HepG2 (cell line): ENCODE measurements around the gene CARMIL3. TPM values are rescaled to one million over a fixed set of nuclear protein-coding genes. Genes with fewer than 3 reads are reported as not detected.

Experiments used
- ATF7 ChIP-seq, 2 experiments: fragments of 450-650 bp in 1 of 2; sonication (generic) in 1 of 2; formaldehyde crosslinking in 1 of 2; IDR thresholded peaks; 2 replicates each; pipeline versions ENCODE4 v1.4.0 to v1.6.1; 2016 to 2020; ENCODE audit warnings: antibody characterized with exemption in 1 of 2, mild to moderate bottlenecking in 1 of 2, missing genetic modification reagents in 1 of 2
- CENPT ChIP-seq: sonication (generic); formaldehyde crosslinking; IDR thresholded peaks from 2 replicates; pipeline ENCODE4 v1.8.0; 2022; ENCODE audit warnings: low read depth, mild to moderate bottlenecking, moderate library complexity, missing genetic modification reagents
- CENPX ChIP-seq: sonication (generic); formaldehyde crosslinking; IDR thresholded peaks from 2 replicates; pipeline ENCODE4 v1.9.0; 2021; ENCODE audit warnings: mild to moderate bottlenecking, missing genetic modification reagents, moderate library complexity
- KDM5B ChIP-seq: sonication (generic); formaldehyde crosslinking; IDR thresholded peaks from 2 replicates; pipeline ENCODE4 v1.4.0; 2020; ENCODE audit warnings: missing genetic modification reagents, mild to moderate bottlenecking, borderline replicate concordance
- MIER2 ChIP-seq: IDR thresholded peaks from 2 replicates; pipeline ENCODE4 v1.6.1; 2016; ENCODE audit warnings: missing biosample characterization, missing genetic modification reagents
- MXD4 ChIP-seq: IDR thresholded peaks from 2 replicates; pipeline ENCODE4 v1.6.1; 2016; ENCODE audit warnings: mild to moderate bottlenecking, missing biosample characterization, missing genetic modification reagents
- NFKBIZ ChIP-seq: IDR thresholded peaks from 2 replicates; pipeline ENCODE4 v1.6.1; 2018; ENCODE audit warnings: missing genetic modification reagents, missing compliant biosample characterization
- NRL ChIP-seq: sonication (generic); formaldehyde crosslinking; IDR thresholded peaks from 2 replicates; pipeline ENCODE4 v1.5.0; 2020; ENCODE audit warnings: missing genetic modification reagents, mild to moderate bottlenecking, moderate library complexity, borderline replicate concordance
- PBX3 ChIP-seq: sonication (generic); formaldehyde crosslinking; IDR thresholded peaks from 2 replicates; pipeline ENCODE4 v1.8.1; 2023; ENCODE audit warnings: missing genetic modification reagents, inconsistent platforms, borderline replicate concordance
- PPARG ChIP-seq: conservative IDR thresholded peaks from 2 replicates; pipeline ENCODE4 v1.6.1; 2016; ENCODE audit warnings: missing biosample characterization, missing genetic modification reagents
- RXRA ChIP-seq: sonication (generic); formaldehyde crosslinking; IDR thresholded peaks from 2 replicates; pipeline ENCODE4 v1.5.1; 2020; ENCODE audit warnings: missing genetic modification reagents
- SMAD9 ChIP-seq: sonication (generic); formaldehyde crosslinking; IDR thresholded peaks from 2 replicates; pipeline ENCODE4 v1.5.1; 2020; ENCODE audit warnings: mild to moderate bottlenecking, missing genetic modification reagents
- TAF1 ChIP-seq: sonication (generic); formaldehyde crosslinking; IDR thresholded peaks from 2 replicates; pipeline ENCODE4 v1.4.0; 2020; ENCODE audit warnings: missing genetic modification reagents
- XBP1 ChIP-seq: sonication (generic); formaldehyde crosslinking; IDR thresholded peaks from 2 replicates; pipeline ENCODE4 v1.5.0; 2020; ENCODE audit warnings: missing genetic modification reagents
- ZBTB49 ChIP-seq: sonication (generic); formaldehyde crosslinking; IDR thresholded peaks from 2 replicates; pipeline ENCODE4 v1.4.0; 2020; ENCODE audit warnings: missing genetic modification reagents, borderline replicate concordance
- ZNF235 ChIP-seq: sonication (generic); formaldehyde crosslinking; IDR thresholded peaks from 2 replicates; pipeline ENCODE4 v1.8.1; 2023; ENCODE audit warnings: mild to moderate bottlenecking, missing genetic modification reagents, borderline replicate concordance
- ZNF552 ChIP-seq: sonication (generic); formaldehyde crosslinking; IDR thresholded peaks from 2 replicates; pipeline ENCODE4 v1.9.0; 2022; ENCODE audit warnings: missing genetic modification reagents, mild to moderate bottlenecking, borderline replicate concordance
- ZNF766 ChIP-seq: sonication (generic); formaldehyde crosslinking; IDR thresholded peaks from 2 replicates; pipeline ENCODE4 v1.5.0; 2020; ENCODE audit warnings: missing genetic modification reagents, borderline replicate concordance
- ZNF83 ChIP-seq: sonication (generic); formaldehyde crosslinking; IDR thresholded peaks from 2 replicates; pipeline ENCODE4 v1.4.0; 2020; ENCODE audit warnings: missing genetic modification reagents, mild to moderate bottlenecking, borderline replicate concordance
- ZSCAN12 ChIP-seq: sonication (generic); formaldehyde crosslinking; IDR thresholded peaks from 2 replicates; pipeline ENCODE4 v1.9.0; 2021; ENCODE audit warnings: mild to moderate bottlenecking, missing genetic modification reagents
- ZSCAN29 ChIP-seq: sonication (generic); formaldehyde crosslinking; conservative IDR thresholded peaks from 2 replicates; pipeline ENCODE4 v1.4.0; 2020; ENCODE audit warnings: mild to moderate bottlenecking, missing genetic modification reagents
- polyA plus RNA-seq, 8 experiments: library from polyadenylated mRNA; depleted of rRNA in 3 of 8; stranded (reverse) in 7 of 8; unstranded in 1 of 8; fragments of >200 nt; fragmentation: Illumina TruSeq in 4 of 8; extraction: Trizol in 4 of 8; gene quantifications; 2 replicates each; pipeline versions ENCODE4 v1.2.1 to v1.2.3, GENCODE V29; 2011 to 2016; ENCODE audit warnings: low read depth in 4 of 8, missing spikeins in 1 of 8, mixed read lengths in 1 of 8; ENCODE audit not compliant: insufficient read depth in 1 of 8
- total RNA-seq, 5 experiments: library from RNA; depleted of rRNA; stranded (reverse); fragments of >200 nt; fragmentation: Illumina TruSeq; extraction: Trizol; gene quantifications; 2 replicates each; pipeline ENCODE4 v1.2.3, GENCODE V29; 2016; ENCODE audit warnings: low read depth in 1 of 5
- TF ChIP-seq, protein P1 (sequence below): sonication (generic); formaldehyde crosslinking; IDR thresholded peaks from 2 replicates; pipeline ENCODE4 v1.4.0; 2020; ENCODE audit warnings: missing genetic modification reagents, mild to moderate bottlenecking, borderline replicate concordance
- TF ChIP-seq, protein P2 (sequence below): sonication (generic); formaldehyde crosslinking; IDR thresholded peaks from 2 replicates; pipeline ENCODE4 v1.8.0; 2022; ENCODE audit warnings: missing genetic modification reagents, low read depth, mild to moderate bottlenecking, borderline replicate concordance

The CARMIL3 gene
- total and polyA plus RNA-seq, 2 of the 13 experiments (the other 11 are each of a cell fraction or from before 2014, with no cell fraction given): 0.27 to 0.55 TPM

DNA sequence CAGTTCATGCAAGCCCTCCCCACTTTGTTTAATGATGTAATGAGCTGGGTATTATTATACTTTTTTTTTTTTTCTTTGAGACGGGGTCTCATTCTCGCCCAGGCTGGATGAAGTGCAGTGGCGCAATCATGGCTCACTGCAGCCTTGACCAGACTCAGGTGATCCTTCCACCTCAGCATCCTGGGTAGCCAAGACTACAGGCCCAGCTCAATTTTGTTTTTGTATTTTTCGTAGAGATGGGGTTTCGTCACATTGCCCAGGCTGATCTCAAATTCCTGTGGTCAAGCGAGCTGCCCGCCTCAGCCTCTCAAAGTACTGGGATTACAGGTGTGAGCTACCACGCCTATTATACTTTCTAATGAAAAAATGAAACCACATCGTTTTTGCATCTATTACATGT, 58.3 kb downstream of the CARMIL3 start (continued):
- no peak for TF ChIP-seq TAF1
- TF ChIP-seq ZBTB49 (CRISPR knock-in tag): no peak
- TF ChIP-seq, protein P1, sequence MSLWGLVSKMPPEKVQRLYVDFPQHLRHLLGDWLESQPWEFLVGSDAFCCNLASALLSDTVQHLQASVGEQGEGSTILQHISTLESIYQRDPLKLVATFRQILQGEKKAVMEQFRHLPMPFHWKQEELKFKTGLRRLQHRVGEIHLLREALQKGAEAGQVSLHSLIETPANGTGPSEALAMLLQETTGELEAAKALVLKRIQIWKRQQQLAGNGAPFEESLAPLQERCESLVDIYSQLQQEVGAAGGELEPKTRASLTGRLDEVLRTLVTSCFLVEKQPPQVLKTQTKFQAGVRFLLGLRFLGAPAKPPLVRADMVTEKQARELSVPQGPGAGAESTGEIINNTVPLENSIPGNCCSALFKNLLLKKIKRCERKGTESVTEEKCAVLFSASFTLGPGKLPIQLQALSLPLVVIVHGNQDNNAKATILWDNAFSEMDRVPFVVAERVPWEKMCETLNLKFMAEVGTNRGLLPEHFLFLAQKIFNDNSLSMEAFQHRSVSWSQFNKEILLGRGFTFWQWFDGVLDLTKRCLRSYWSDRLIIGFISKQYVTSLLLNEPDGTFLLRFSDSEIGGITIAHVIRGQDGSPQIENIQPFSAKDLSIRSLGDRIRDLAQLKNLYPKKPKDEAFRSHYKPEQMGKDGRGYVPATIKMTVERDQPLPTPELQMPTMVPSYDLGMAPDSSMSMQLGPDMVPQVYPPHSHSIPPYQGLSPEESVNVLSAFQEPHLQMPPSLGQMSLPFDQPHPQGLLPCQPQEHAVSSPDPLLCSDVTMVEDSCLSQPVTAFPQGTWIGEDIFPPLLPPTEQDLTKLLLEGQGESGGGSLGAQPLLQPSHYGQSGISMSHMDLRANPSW (CRISPR knock-in tag): no peak
- TF ChIP-seq PBX3 (CRISPR knock-in tag): no peak
- TF ChIP-seq KDM5B: no peak
- TF ChIP-seq ZNF235 (CRISPR knock-in tag): no peak
- TF ChIP-seq MIER2 (CRISPR knock-in tag): no peak
- TF ChIP-seq, protein P2, sequence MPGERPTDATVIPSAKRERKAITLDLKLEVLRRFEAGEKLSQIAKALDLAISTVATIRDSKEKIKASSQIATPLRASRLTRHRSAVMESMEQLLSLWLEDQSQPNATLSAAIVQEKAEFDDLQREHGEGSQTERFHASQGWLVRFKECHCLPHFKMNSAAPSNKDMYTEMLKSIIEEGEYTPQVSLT (CRISPR knock-in tag): no peak
- TF ChIP-seq NFKBIZ (CRISPR knock-in tag): no peak
- no peak for TF ChIP-seq ZNF552 (CRISPR knock-in tag)
- TF ChIP-seq SMAD9: no peak
- no peak for TF ChIP-seq ZSCAN12
- no peak for TF ChIP-seq ZNF766 (CRISPR knock-in tag)
- no peak for TF ChIP-seq ZNF83 (CRISPR knock-in tag)
- TF ChIP-seq MXD4 (CRISPR knock-in tag): no peak
- TF ChIP-seq PPARG (CRISPR knock-in tag): no peak
- TF ChIP-seq RXRA (CRISPR knock-in tag): peak; percentile 41; the same call in 1 of the 2 replicates
- TF ChIP-seq ZSCAN29 (CRISPR knock-in tag): no peak
- TF ChIP-seq CENPT (CRISPR knock-in tag): no peak
- TF ChIP-seq ATF7 (IDR thresholded peaks at IDR 0.05): peak; percentile 60
- TF ChIP-seq ATF7 (CRISPR knock-in tag; IDR thresholded peaks at IDR 0.05): no peak
- TF ChIP-seq CENPX (CRISPR knock-in tag): no peak
- no peak for TF ChIP-seq XBP1 (CRISPR knock-in tag)
- TF ChIP-seq NRL (CRISPR knock-in tag): no peak
